CD4-positive, alpha-beta T cell treated with Interleukin-10 for 1 hour (primary cell): Measurements from ENCODE around the gene IL1RAP.
"Not testable (repeated sequence)": the region's sequence is repeated elsewhere in the genome, so short reads cannot be mapped to it uniquely, and the experiment has no call there.

ENCODE experiments used
- DNase-seq: peaks from one replicate; pipeline ENCODE4 v3.0.0-alpha.2; 2020

IL1RAP gene

GRCh38 chr3:190513409-190514370, at the start of gene IL1RAP:
Gene IL1RAP, plus strand, starts transcription at chr3:190514085. Its CDS starts 50,205 bp downstream, at chr3:190564290.
- DNase-seq = peak; percentile 87

GRCh38 chr3:190467922-190468321, 46.0 kb upstream of the IL1RAP start:
- DNase-seq = no peak

- not testable (repeated sequence) for DNase-seq
Measured at GRCh38 chr3:190473261-190473660, 40.6 kb upstream of the IL1RAP start.

- DNase-seq = no peak
Measured at GRCh38 chr3:190481779-190482178, 32.1 kb upstream of the IL1RAP start.

- no peak for DNase-seq
Measured at GRCh38 chr3:190485830-190486532, 27.9 kb upstream of the IL1RAP start.

GRCh38 chr3:190486533-190486864, 27.4 kb upstream of the IL1RAP start:
- no peak for DNase-seq

- DNase-seq = no peak
Measured at GRCh38 chr3:190486908-190487607, 26.8 kb upstream of the IL1RAP start.

- DNase-seq = no peak
Measured at GRCh38 chr3:190491533-190492054, 22.3 kb upstream of the IL1RAP start.

GRCh38 chr3:190492129-190492528, 21.8 kb upstream of the IL1RAP start:
- DNase-seq = no peak

- DNase-seq = no peak
Measured at GRCh38 chr3:190492966-190493365, 20.9 kb upstream of the IL1RAP start.

- DNase-seq = no peak
Measured at GRCh38 chr3:190494907-190495306, 19.0 kb upstream of the IL1RAP start.

GRCh38 chr3:190495354-190495753, 18.5 kb upstream of the IL1RAP start:
- DNase-seq = no peak

GRCh38 chr3:190495796-190496195, 18.1 kb upstream of the IL1RAP start:
- no peak for DNase-seq

GRCh38 chr3:190496859-190497258, 17.0 kb upstream of the IL1RAP start:
- no peak for DNase-seq

GRCh38 chr3:190497811-190498210, 16.1 kb upstream of the IL1RAP start:
- DNase-seq = no peak

- no peak for DNase-seq
Measured at GRCh38 chr3:190498293-190498692, 15.6 kb upstream of the IL1RAP start.

- no peak for DNase-seq
Measured at GRCh38 chr3:190499122-190499521, 14.8 kb upstream of the IL1RAP start.

GRCh38 chr3:190502946-190503345, 10.9 kb upstream of the IL1RAP start:
- DNase-seq = no peak

- DNase-seq = no peak
Measured at GRCh38 chr3:190504354-190505125, 9.3 kb upstream of the IL1RAP start.

GRCh38 chr3:190505381-190506003, 8.4 kb upstream of the IL1RAP start:
- no peak for DNase-seq

GRCh38 chr3:190506271-190506670, 7.6 kb upstream of the IL1RAP start:
- no peak for DNase-seq

- DNase-seq = no peak
Measured at GRCh38 chr3:190512666-190513065, 1.2 kb upstream of the IL1RAP start.
